WERI-Rb-1 (cell line): ENCODE results near the gene IBA57.

ENCODE experiments used
- DNase-seq: peaks from one replicate; pipeline ENCODE4 v3.0.0-alpha.2; 2020
- H3K27ac ChIP-seq: fragments of 250-450 bp; sonication (Bioruptor Pico); 2 replicates; pipeline ENCODE4 v1.5.1; 2020; ENCODE audit warnings: mild to moderate bottlenecking, moderate library complexity
- H3K27me3 ChIP-seq: fragments of 250-450 bp; sonication (Bioruptor Pico); 2 replicates; pipeline ENCODE4 v1.5.1; 2021; ENCODE audit warnings: mild to moderate bottlenecking, low read depth, moderate library complexity; ENCODE audit not compliant: insufficient read depth, severe bottlenecking
- H3K36me3 ChIP-seq: fragments of 250-450 bp; sonication (Bioruptor Pico); 2 replicates; pipeline ENCODE4 v1.5.1; 2020; ENCODE audit warnings: mild to moderate bottlenecking, moderate library complexity
- H3K4me3 ChIP-seq: 2 replicates; pipeline ENCODE4 v1.5.1; 2011; ENCODE audit warnings: low read depth, mild to moderate bottlenecking, control low read depth, low read length
- H3K9me3 ChIP-seq: fragments of 250-450 bp; sonication (Bioruptor Pico); 2 replicates; pipeline ENCODE4 v1.5.1; 2021; ENCODE audit warnings: mild to moderate bottlenecking, moderate library complexity; ENCODE audit not compliant: severe bottlenecking
- TF ChIP-seq, protein P1 (sequence below): IDR thresholded peaks from 2 replicates; pipeline ENCODE4 v1.5.1; 2011; ENCODE audit warnings: low read depth, mild to moderate bottlenecking, control low read depth, inconsistent platforms, low read length

IBA57 gene

DNA sequence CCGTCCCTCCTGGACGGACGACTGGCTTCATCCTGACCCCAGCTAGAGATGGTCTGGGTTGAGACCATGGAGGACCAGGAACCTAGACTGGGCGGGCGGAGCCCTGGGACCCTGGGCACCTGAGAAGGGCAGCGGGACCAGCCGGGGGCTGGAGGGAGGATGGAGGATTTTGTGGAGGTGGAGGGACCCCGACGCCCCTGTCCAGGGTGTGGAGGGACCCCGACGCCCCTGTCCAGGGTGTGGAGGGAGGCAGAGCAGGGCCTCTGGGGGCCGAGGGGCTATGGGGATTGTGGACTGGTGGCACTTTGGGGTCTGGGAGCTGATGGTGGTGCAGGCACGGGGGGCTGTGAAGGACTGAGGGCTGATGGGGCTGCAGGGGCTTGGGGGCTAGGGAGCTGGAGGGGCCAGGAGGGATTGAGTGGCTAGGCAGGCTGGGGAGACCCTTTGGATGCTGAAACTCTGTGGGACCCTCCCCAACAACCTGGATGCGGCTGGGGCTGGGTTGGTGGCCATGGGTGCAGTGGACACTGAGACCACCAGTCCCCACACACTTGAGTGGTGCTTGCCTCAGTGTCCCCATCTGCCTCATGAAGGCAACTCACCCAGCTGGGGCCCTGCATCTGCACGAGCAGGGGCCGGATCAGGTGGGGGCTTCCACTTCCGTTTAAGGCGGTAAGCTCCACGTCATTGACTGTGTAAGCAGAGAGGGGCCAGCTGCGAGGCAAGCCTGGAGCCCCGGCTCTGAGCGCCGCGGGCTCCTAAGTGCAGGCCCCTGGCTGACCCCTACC lies 8.5 kb upstream of the IBA57 start:
- H3K27me3 ChIP-seq = no peaks in the 10 kb centered on the region

DNA sequence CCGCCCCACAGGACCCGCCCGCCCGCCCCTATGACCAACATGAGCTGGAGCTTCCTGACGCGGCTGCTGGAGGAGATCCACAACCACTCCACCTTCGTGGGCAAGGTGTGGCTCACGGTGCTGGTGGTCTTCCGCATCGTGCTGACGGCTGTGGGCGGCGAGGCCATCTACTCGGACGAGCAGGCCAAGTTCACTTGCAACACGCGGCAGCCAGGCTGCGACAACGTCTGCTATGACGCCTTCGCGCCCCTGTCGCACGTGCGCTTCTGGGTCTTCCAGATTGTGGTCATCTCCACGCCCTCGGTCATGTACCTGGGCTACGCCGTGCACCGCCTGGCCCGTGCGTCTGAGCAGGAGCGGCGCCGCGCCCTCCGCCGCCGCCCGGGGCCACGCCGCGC lies 7.9 kb upstream of the IBA57 start:
- TF ChIP-seq, protein P1, sequence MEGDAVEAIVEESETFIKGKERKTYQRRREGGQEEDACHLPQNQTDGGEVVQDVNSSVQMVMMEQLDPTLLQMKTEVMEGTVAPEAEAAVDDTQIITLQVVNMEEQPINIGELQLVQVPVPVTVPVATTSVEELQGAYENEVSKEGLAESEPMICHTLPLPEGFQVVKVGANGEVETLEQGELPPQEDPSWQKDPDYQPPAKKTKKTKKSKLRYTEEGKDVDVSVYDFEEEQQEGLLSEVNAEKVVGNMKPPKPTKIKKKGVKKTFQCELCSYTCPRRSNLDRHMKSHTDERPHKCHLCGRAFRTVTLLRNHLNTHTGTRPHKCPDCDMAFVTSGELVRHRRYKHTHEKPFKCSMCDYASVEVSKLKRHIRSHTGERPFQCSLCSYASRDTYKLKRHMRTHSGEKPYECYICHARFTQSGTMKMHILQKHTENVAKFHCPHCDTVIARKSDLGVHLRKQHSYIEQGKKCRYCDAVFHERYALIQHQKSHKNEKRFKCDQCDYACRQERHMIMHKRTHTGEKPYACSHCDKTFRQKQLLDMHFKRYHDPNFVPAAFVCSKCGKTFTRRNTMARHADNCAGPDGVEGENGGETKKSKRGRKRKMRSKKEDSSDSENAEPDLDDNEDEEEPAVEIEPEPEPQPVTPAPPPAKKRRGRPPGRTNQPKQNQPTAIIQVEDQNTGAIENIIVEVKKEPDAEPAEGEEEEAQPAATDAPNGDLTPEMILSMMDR = no peak
- Histone ChIP-seq H3K9me3 (no peaks in the 10 kb centered on the region), H3K27ac (no peak overlapping the region), H3K36me3 (no peaks in the 10 kb centered on the region), H3K4me3 (no peak overlapping the region), H3K27me3 (no peaks in the 10 kb centered on the region)
- no peak for DNase-seq

More for the DNA sequence above, 8.5 kb upstream of the IBA57 start:
- Histone ChIP-seq H3K27ac (no peak overlapping the region), H3K9me3 (no peaks in the 10 kb centered on the region), H3K36me3 (no peaks in the 10 kb centered on the region), H3K4me3 (no peak overlapping the region)
- TF ChIP-seq, protein P1 = no peak
- no peak for DNase-seq

DNA sequence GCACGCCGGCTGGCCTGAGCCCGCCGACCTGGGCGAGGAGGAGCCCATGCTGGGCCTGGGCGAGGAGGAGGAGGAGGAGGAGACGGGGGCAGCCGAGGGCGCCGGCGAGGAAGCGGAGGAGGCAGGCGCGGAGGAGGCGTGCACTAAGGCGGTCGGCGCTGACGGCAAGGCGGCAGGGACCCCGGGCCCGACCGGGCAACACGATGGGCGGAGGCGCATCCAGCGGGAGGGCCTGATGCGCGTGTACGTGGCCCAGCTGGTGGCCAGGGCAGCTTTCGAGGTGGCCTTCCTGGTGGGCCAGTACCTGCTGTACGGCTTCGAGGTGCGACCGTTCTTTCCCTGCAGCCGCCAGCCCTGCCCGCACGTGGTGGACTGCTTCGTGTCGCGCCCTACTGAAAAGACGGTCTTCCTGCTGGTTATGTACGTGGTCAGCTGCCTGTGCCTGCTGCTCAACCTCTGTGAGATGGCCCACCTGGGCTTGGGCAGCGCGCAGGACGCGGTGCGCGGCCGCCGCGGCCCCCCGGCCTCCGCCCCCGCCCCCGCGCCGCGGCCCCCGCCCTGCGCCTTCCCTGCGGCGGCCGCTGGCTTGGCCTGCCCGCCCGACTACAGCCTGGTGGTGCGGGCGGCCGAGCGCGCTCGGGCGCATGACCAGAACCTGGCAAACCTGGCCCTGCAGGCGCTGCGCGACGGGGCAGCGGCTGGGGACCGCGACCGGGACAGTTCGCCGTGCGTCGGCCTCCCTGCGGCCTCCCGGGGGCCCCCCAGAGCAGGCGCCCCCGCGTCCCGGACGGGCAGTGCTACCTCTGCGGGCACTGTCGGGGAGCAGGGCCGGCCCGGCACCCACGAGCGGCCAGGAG lies 7.2 kb upstream of the IBA57 start:
- Histone ChIP-seq H3K36me3 (no peaks in the 10 kb centered on the region), H3K9me3 (no peaks in the 10 kb centered on the region), H3K4me3 (no peak overlapping the region), H3K27ac (no peak overlapping the region), H3K27me3 (no peaks in the 10 kb centered on the region)
- no peak for DNase-seq
- TF ChIP-seq, protein P1 = no peak

DNA sequence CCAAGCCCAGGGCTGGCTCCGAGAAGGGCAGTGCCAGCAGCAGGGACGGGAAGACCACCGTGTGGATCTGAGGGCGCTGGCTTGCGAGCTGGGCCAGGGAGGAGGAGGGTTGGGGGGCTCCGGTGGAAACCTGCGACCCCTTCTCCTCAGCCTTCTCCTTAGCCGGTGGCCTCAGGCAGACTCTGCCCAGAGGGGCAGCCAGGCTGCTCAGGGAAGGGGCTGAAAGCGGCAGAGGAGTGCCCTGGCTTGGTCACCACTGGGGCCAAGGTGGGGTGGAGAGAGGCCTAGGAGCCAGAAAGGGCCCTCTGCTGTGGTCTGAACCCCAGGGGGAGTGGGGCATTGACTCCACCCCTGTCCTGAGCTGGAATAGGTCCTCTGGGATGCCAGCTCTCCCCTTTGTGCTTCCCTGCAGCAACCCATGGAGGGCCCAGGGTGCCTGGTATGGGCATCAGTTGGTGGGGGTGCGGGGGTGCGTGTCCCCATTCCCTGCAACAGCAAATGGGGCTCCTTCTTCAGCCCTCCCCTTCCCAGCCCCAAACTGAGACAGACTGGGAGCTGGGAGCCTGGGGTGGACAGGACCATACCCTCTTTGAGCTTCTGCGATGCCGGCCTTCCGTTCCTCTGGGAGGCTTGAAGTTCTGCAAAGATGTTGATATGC lies 6.5 kb upstream of the IBA57 start:
- no peak for DNase-seq
- H3K36me3 ChIP-seq = no peaks in the 10 kb centered on the region
- TF ChIP-seq, protein P1 = no peak
- no peaks in the 10 kb centered on the region for H3K27me3 ChIP-seq
- H3K27ac ChIP-seq = peak overlapping the region; percentile 24; the same call in 1 of the 2 replicates
- H3K9me3 ChIP-seq = no peaks in the 10 kb centered on the region
- H3K4me3 ChIP-seq = no peak overlapping the region

DNA sequence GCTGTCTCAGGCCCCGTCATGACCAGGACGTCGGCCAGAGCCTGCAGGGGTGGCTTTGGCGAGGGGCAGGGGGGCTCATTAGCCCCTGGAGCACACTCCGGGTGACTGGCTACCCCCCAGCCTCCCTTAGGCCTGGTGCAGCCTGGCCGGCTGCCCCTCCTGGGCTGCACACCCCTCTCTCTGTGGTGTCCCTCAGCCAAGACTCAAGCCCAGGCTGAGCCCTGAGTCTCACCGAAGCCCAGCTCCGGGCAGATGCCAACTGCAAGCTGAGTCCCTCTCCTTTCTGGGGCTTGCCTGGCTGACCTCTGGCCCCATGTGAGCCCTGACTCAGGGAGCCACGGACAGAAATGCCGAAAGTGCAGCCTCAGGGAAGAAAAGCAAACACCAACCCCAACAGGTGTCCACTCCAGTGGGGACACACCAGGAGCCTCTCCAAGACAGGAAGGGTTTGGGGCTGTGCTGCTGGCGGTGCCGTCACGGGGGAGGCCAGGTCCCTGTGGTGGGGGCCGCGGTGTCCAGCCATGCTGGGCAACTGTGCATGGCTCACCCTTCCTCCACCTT lies 5.3 kb upstream of the IBA57 start:
- Histone ChIP-seq H3K4me3 (no peak overlapping the region), H3K27me3 (no peaks in the 10 kb centered on the region), H3K27ac (peak overlapping the region; percentile 95), H3K36me3 (no peaks in the 10 kb centered on the region), H3K9me3 (no peaks in the 10 kb centered on the region)
- no peak for DNase-seq
- TF ChIP-seq, protein P1 = no peak
